ACC112 (cell line): Measurements from ENCODE around the gene NR5A1.
A peak's percentile ranks its signal among the peaks of the same experiment; 100 is the strongest.

Source experiments
- H2AFZ ChIP-seq: fragments of 200-600 bp; sonication (generic); one replicate; pipeline ENCODE4 v1.6.0; 2017; ENCODE audit warnings: antibody characterized with exemption, low read length; ENCODE audit not compliant: unreplicated experiment
- H3K27ac ChIP-seq: fragments of 200-600 bp; sonication (generic); 2 replicates; pipeline ENCODE4 v1.5.1; 2014; ENCODE audit warnings: low read depth, mild to moderate bottlenecking, antibody characterized with exemption, low read length, moderate library complexity
- H3K27me3 ChIP-seq: fragments of 200-600 bp; sonication (generic); 2 replicates; pipeline ENCODE4 v1.6.1; 2014; ENCODE audit warnings: mild to moderate bottlenecking, antibody characterized with exemption, low read length, moderate library complexity, mixed read lengths; ENCODE audit not compliant: insufficient read depth
- H3K36me3 ChIP-seq: fragments of 200-600 bp; sonication (generic); 2 replicates; pipeline ENCODE4 v1.6.1; 2016; ENCODE audit warnings: mild to moderate bottlenecking, antibody characterized with exemption, low read length, moderate library complexity, mixed read lengths; ENCODE audit not compliant: insufficient read depth
- H3K4me1 ChIP-seq: fragments of 200-600 bp; sonication (generic); one replicate; pipeline ENCODE4 v1.6.1; 2016; ENCODE audit warnings: low read length, mixed read lengths; ENCODE audit not compliant: insufficient read depth, unreplicated experiment, control insufficient read depth
- H3K4me3 ChIP-seq: fragments of 200-600 bp; sonication (generic); 2 replicates; pipeline ENCODE4 v1.5.1; 2014; ENCODE audit warnings: mild to moderate bottlenecking, low read depth, low read length
- H3K79me2 ChIP-seq: fragments of 200-600 bp; sonication (generic); one replicate; pipeline ENCODE4 v1.6.0; 2016; ENCODE audit warnings: low read length; ENCODE audit not compliant: control insufficient read depth, unreplicated experiment, insufficient read depth

The NR5A1 gene

DNA sequence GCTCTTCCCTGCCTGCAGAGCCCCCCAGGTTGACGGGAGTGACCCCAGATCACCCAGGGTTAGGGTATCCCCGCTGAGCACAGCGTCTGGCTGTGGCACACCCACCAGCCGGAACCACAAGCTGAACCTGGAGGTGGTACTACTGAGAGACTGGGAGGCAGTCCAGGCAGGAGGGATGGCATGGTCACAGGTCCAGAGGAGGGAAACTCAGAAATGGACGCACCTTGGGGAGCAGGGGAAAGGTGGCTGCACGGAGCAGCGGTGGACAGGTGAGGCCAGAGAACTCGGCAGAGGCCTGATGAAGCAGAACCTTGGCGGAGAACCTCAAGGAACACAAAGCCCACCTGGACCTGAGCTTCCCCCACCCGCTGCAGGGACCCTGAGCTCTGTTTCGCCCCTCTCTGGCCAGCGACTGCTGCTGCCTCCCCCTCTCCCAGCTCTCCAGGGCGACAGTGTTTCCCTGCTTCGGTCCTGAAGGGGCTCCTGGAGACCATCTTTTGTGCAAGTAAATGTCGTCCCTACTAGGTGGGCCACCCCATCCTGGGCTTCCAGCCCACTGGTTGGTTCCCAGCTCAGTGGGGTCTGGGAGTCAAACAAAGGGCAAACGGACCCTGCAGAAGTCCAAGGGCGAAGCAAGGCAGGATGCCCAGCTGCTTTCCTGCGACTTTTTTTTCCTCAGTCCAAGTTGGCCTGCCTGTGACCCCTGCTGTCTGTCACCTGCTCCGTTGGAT, 56.1 kb downstream of the NR5A1 start:
- Histone ChIP-seq H3K36me3 (no peaks in the 10 kb centered on the region), H3K4me3 (peak overlapping the region; percentile 54), H3K79me2 (no peaks in the 10 kb centered on the region), H2AFZ (no peak overlapping the region), H3K27me3 (peaks cover 32% of the 10 kb centered on the region), H3K27ac (no peak overlapping the region), H3K4me1 (peaks cover 6% of the 10 kb centered on the region)

DNA sequence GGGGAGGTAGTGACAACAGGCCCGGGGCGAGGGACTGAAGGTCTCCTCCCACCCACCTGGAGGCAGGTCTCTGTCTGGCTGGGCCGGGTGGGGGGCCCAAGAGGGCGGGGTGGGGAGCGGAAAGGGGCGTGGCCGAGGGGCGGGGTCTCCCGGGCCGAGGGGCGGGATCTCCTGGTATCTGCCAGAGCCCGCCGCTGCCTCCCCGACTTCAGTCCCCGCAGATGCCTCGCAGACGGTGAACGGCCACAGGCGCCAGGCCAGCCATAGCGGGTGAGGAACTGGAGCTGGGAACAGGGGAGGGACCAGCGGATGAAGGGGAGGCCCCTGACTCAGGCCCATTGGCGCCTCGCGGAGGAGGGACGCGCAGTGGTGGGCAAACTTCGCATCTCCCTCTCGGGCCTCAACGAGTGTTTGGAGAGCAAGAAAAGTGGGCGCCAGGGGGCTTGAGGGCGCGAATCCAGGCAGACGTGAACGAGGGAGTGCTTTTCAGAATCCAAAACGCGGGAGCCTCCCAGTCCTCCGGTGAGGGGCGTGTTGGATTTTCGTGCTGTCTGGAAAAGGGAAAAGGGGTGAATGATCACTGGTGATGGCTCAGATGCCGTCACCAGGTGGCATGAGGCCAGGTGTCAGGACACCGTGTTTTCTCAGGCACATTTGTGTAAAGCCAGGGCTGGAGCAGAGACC, 56.8 kb downstream of the NR5A1 start, which contains the start of gene ADGRD2:
ADGRD2 (plus strand) TSS at position 211 of the 684 bp plus-strand sequence. CDS start 1,216 bp downstream, outside the sequence.
- Histone ChIP-seq H2AFZ (peak within 1 kb of the TSS; percentile 70), H3K4me3 (peak within 1 kb of the TSS; percentile 54), H3K79me2 (no peaks in the 10 kb centered on the region), H3K27ac (no peak within 1 kb of the TSS), H3K4me1 (peaks cover 6% of the 10 kb centered on the region), H3K36me3 (no peaks in the 10 kb centered on the region), H3K27me3 (peaks cover 32% of the 10 kb centered on the region)

DNA sequence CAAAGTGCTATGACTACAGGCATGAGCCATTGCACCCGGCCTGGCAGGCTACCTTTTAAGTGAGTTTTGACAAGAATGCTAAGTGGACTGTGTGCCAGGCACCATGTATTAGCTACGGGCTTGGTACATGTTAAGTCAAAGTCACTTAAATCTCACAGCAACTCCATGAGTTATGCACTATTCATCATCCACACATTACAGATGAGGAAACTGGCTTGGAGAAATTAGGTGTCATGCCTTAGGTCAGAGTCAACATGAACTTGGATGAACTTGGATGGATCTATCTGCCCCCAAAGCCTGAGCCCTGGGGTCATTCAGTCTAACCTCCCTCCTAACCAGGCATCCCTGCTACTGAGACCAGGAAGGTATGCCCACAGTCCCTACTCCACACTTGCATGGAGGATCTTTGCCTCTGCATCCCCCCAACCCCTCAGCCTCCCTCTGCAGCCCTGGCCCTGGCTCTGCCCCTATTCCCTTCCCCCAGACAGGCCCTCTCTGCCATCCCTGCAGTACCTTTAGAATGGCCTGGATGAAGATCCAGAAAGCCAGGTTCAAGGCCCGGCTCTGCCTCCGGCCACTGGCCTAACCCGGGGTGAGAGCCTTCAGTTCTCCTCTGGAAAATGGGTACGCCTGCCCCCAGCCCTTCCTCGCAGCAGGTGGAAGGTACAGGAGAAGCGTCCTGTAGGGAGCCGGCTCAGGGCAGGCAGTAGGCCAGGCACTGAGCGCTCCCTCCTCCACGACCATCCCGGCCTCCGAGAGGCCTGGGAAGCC, 57.6 kb downstream of the NR5A1 start:
- no peaks in the 10 kb centered on the region for H3K79me2 ChIP-seq
- H3K36me3 ChIP-seq = no peaks in the 10 kb centered on the region
- no peak overlapping the region for H2AFZ ChIP-seq

DNA sequence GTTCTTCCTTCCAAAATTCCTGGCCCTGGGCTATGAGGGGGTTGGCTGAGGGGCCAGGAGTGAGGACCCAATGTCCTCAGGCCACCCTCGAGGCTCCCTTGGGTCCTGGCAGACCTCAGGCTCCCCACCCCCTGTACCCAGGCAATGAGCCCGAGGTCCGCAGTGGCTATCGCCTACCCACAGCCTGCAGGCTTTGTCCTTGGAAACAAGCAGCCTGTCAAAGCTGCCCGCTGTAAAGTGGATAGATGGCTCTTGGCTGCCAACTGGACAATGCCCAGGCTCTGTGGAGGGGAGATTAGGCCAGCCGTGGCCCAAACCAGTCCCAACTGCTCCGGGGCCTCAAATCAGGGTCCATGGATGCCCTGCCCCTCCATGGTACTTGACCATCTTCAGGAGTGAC, 59.2 kb downstream of the NR5A1 start:
- H3K4me1 ChIP-seq = peaks cover 6% of the 10 kb centered on the region
- H3K27me3 ChIP-seq = peaks cover 24% of the 10 kb centered on the region
- no peaks in the 10 kb centered on the region for H3K79me2 ChIP-seq
- no peak overlapping the region for H2AFZ ChIP-seq
- no peak overlapping the region for H3K4me3 ChIP-seq
- H3K27ac ChIP-seq = no peak overlapping the region
- no peaks in the 10 kb centered on the region for H3K36me3 ChIP-seq

More for the DNA sequence above, 57.6 kb downstream of the NR5A1 start:
- no peak overlapping the region for H3K4me3 ChIP-seq
- peaks cover 6% of the 10 kb centered on the region for H3K4me1 ChIP-seq
- H3K27ac ChIP-seq = no peak overlapping the region
- H3K27me3 ChIP-seq = peaks cover 32% of the 10 kb centered on the region

DNA sequence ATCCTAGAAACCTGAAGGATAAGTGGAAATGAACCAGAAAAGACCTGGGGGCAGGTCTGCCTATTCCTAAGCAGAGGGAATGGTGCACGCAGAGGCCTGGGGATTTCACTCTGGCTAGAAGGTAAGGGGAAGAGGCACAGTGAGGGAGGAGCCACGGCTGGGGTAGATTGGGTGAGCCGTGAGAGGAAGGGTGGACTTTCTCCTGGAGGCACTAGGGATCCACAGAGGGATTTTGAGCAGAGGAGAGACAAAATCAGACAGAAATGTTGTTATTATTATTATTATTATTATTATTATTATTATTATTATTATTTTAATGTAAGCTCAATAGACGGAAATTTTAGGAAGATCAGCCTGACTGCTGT, 59.9 kb downstream of the NR5A1 start:
- H3K79me2 ChIP-seq = no peaks in the 10 kb centered on the region
- H2AFZ ChIP-seq = no peak overlapping the region
- H3K4me1 ChIP-seq = peaks cover 6% of the 10 kb centered on the region
- H3K36me3 ChIP-seq = no peaks in the 10 kb centered on the region
- H3K4me3 ChIP-seq = no peak overlapping the region
- peaks cover 17% of the 10 kb centered on the region for H3K27me3 ChIP-seq
- H3K27ac ChIP-seq = no peak overlapping the region

DNA sequence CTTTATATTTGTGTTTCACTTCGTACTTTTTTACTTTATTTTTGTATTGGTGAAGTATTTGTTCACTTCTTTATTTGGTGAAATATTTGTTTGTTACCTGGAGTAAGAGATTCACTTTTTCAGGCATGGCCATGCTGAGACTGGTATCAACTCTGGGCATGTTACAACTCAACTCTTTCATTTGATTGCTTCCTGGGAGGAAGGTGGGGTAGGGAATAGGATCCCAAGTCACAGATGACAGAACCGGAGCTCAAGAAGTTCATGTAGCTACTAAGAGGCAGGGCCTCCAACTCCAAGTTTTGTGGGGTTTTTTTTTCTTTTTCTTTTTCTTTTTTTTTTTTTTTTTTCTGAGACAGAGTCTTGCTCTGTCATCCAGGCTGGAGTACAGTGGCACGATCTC, 63.0 kb downstream of the NR5A1 start:
- no peak overlapping the region for H3K4me3 ChIP-seq
- H3K4me1 ChIP-seq = no peaks in the 10 kb centered on the region
- no peak overlapping the region for H2AFZ ChIP-seq
- no peaks in the 10 kb centered on the region for H3K36me3 ChIP-seq
- no peaks in the 10 kb centered on the region for H3K27me3 ChIP-seq
- no peaks in the 10 kb centered on the region for H3K79me2 ChIP-seq
- H3K27ac ChIP-seq = no peak overlapping the region

DNA sequence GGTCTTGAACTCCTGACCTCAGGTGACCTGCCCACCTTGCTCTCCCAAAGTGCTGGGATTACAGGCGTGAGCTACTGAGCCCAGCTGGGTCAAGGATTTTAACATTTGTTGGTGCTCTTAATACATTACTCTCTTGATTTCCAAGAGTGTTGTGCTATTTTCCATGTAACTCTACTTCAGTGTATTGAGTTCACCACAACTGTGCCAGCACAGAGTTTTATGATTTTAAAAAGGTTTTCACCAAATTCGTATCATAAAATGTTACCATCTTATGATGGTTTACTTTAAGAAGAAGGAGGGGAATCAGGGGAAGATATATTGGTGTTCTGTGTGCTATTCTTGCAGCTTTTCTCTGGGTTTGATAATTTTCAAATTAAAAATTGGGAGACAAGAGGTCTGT, 63.6 kb downstream of the NR5A1 start:
- no peaks in the 10 kb centered on the region for H3K27me3 ChIP-seq
- no peak overlapping the region for H2AFZ ChIP-seq
- H3K27ac ChIP-seq = no peak overlapping the region
- no peaks in the 10 kb centered on the region for H3K79me2 ChIP-seq
- H3K4me3 ChIP-seq = no peak overlapping the region
- no peaks in the 10 kb centered on the region for H3K36me3 ChIP-seq
- H3K4me1 ChIP-seq = no peaks in the 10 kb centered on the region

DNA sequence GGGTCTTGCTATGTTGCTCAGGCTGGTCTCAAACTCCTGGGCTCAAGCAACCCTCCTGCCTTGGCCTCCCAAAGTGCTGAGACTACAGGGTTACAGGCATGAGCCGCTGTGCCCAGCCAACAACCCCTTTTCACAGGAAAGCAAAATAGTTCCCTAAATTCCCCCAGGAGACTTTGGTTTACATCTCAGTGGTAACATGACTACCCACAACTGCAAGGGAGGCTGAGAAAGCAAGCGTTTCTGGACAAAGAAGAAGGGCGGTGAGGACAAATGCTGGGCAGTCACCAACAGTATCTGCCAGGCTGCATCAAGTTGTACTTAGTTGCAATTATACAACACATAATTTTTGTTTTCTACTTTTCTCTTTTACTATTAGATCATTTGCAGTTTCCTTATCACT, 64.4 kb downstream of the NR5A1 start:
- Histone ChIP-seq H2AFZ (no peak overlapping the region), H3K4me3 (no peak overlapping the region), H3K27me3 (no peaks in the 10 kb centered on the region), H3K4me1 (no peaks in the 10 kb centered on the region), H3K36me3 (no peaks in the 10 kb centered on the region), H3K27ac (no peak overlapping the region), H3K79me2 (no peaks in the 10 kb centered on the region)

DNA sequence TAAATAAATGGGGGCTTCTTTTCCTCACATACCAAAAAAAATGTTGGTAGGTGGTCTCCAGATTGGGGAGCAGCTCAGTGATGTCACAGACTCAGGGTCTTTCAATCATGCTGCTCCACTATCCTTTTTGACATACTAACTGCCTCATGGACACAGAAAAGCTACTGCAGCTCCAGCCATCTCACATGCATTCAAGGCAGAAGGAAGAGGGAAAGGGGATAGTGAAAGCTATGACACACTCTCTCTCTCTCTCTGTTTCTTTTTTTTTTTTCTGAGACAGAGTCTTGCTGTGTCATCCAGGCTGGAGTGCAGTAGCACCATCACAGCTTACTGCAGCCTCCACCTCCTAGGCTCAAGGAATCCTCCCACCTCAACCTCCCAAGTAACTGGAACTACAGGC, 64.8 kb downstream of the NR5A1 start:
- Histone ChIP-seq H3K79me2 (no peaks in the 10 kb centered on the region), H3K27ac (no peak overlapping the region), H3K36me3 (no peaks in the 10 kb centered on the region), H3K27me3 (no peaks in the 10 kb centered on the region), H2AFZ (no peak overlapping the region), H3K4me1 (no peaks in the 10 kb centered on the region), H3K4me3 (no peak overlapping the region)

DNA sequence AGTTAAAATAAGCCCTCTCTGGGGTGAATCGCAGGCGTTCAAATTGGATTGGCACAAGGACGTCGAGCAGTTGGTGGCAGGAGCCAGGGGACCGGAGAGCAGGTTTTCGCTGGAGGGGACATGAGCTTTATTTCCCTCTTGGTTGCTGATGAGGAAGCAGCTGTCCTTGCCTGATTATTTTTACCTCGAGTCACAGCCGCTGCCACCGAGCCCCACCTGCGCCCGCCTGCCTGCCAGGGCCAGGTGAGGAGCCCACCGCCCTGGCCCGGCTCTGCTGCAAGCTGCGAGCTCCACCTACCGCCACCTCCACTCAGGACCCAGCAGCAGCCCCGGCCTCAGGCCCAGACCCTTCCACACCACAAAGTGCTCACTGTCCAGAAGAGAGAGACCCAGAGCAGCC, 65.9 kb downstream of the NR5A1 start:
- Histone ChIP-seq H3K27me3 (no peaks in the 10 kb centered on the region), H3K4me3 (no peak overlapping the region), H2AFZ (no peak overlapping the region), H3K79me2 (no peaks in the 10 kb centered on the region), H3K36me3 (no peaks in the 10 kb centered on the region), H3K27ac (no peak overlapping the region), H3K4me1 (no peaks in the 10 kb centered on the region)
